Endometrial microvascular endothelial cells (primary cell): ENCODE results near the gene EPHB1. TPM values are rescaled to one million over a fixed set of nuclear protein-coding genes. Genes with fewer than 3 reads are reported as not detected.
"Not testable (repeated sequence)": the region's sequence is repeated elsewhere in the genome, so short reads cannot be mapped to it uniquely, and the experiment has no call there.

Experiments
- in situ Hi-C: cut with HindIII; loops from 2 replicates; pipeline ENCODE4 v1.10.0; 2017; ENCODE audit warnings: low sequenced_read_pairs, low pct_unique_long_range_greater_than_20kb; ENCODE audit errors: inconsistent ontology term
- total RNA-seq: library from RNA; depleted of rRNA; stranded (reverse); fragments of >200 nt; gene quantifications from one replicate; pipeline ENCODE4 v1.2.3, GENCODE V29; 2015; ENCODE audit errors: inconsistent ontology term

EPHB1 gene
- total RNA-seq, 1 donor from 2014 or later, result 0.37 TPM

DNA sequence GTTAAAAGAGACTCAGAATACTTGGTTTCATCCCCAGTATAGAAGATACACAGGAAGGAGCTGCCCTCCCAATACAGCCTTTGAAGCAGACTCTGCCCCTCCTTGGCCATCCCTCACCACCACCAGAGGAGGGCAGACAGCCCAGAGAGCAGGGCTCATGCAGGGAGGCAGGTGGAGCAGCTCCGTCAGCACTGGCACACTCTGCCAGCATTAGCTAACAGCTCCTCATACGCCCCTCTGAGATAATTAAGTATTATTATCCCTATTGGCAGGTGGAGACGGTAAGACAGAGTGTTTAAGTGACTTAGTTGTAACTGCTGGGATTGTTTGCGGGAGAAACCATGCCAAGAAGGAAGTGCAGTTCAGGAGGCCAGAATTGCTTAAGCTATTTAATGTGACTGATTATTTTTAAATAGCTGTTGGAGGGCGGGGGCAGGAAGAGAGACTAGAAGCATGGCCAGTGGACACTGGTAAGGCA lies 434.0 kb downstream of the EPHB1 start:
- in situ Hi-C loops, result no loop called here

DNA sequence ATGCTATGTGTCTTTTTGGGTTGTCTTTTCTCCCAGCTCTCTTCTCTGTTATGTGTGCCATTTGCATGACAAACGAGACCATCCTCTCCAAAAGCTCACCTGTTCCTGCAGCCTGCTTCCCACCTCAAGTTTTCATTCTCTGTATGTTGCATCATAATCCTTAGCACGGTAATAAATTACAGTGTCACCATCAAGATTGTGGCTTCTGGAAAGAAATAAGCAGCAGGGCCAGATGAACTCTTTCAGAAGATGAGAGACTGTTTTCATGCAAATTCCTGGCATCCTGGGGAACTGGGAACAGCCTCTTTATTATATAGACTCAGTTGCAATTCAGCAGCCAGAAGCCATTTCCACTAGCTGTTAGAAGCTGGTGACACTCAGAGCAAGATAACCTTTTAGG lies 436.7 kb downstream of the EPHB1 start:
- in situ Hi-C loops, result no loop called here

DNA sequence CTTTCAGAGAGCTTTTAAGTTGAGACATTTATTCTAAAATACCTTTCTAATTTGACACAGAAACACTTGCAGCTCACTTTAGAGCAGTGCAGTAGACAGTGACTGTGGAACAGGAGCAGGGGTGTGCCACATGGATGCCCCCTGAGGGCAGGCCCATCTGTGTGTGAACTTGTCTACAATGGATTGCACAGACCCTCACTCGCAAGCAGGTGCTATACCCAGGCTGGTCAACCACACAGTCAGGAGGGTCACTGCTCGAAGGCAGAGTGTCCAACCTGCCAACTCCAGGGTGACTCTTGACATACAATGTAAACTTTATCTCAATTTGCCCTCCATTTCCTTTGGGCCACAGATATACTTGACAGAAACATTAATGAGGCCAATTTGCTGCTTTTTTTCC lies 437.2 kb downstream of the EPHB1 start:
- in situ Hi-C loops, result no loop called here

DNA sequence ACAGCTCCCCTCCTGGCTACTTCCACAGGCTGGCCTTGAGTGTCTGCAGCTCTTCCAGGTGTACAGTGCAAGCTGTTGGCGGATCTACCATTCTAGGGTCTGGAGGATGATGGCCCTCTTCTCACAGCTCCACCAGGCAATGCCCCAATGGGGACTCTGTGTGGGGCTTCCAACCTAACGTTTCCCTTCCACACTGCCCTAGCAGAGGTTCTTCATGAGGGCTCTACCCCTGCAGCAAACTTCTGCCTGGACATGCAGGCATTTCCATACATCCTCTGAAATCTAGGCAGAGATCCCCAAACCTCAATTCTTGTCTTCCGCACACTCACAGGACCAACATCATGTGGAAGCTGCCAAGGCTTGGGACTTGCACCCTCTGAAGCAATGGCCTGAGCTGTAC lies 438.4 kb downstream of the EPHB1 start:
- in situ Hi-C loops, result not testable (repeated sequence)

DNA sequence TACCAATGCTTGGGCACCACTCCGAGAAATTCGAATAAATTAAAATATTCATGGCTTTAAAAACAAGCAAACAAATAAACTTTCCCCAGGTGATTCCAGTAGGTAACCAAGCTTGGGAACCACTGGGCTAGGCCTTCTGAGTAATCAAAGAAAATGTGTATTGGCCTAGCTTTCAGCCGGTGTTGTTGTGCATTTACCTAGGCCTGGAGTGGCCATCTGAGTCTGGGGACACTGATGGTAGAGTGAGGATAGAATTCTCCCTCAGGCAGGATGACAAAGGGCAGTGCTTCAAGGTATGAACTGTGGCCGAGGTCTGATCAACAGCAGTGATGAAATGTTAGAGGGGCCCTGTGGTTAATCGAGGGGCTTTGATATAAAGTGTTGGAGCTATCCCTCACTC lies 440.5 kb downstream of the EPHB1 start:
- in situ Hi-C loops, result no loop called here

DNA sequence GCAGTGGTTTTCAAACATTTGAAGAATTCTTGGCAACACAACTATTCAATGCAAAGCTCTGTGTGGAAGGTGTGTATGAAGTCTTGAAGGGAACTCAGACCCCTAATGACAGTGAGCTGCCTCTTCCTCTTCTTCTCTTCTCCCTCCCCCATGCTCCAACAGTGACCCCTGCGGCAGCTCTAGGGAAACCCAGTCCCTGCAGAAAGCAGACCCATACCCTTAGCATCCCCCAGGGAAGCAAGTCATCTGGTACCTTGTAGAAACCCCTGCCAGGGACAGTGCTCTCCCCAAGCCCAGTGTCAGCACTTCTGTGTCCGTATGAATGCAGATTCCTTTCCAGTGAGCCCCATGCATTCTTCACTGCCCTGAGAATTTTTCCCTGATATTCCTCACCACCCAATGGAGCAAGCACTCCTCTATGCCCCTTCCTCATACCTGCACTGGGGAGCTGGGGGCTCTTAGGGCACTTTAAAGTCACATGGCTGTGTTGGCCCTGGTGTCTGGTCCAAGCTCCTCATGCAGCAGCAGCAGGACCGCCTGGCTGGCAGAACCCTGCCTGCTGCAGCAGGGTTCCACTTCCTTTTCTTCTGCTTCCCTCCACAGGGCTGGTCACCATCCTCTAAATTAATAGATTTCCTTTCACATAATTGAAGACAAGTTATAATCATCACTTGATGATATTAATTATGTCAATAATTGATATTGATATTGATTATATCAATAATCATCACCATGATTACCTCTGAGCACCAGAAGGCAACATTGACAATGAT lies 442.5 kb downstream of the EPHB1 start:
- in situ Hi-C loops, result no loop called here

DNA sequence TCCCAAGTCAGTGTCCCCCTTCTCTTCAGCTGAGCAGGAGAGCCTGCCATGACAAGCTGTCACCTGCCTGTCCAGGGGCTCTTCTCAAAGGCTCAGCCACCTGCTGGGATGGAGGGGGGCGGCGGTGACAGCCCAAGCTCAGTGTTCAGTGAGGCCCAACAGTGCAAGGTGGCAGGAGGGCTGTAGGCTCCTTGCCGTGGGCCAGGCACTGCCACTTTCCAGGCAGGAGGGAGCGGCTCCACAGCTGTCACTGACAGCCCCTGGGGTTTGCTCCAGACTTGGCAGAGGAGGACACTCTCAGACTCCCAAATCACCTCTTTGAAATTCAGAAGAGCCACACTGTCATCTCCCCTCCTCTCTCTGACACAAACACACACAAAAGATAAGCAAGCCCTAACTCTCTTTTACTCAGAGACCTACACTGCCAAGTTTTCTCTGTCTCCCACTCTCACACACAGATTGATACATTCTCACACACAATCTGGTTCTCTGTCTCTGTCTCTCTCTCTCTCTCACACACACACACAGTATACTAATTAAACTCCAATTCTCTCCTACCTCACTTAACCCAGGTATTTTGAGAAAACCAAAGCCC lies 443.3 kb downstream of the EPHB1 start:
- in situ Hi-C loops, result no loop called here

DNA sequence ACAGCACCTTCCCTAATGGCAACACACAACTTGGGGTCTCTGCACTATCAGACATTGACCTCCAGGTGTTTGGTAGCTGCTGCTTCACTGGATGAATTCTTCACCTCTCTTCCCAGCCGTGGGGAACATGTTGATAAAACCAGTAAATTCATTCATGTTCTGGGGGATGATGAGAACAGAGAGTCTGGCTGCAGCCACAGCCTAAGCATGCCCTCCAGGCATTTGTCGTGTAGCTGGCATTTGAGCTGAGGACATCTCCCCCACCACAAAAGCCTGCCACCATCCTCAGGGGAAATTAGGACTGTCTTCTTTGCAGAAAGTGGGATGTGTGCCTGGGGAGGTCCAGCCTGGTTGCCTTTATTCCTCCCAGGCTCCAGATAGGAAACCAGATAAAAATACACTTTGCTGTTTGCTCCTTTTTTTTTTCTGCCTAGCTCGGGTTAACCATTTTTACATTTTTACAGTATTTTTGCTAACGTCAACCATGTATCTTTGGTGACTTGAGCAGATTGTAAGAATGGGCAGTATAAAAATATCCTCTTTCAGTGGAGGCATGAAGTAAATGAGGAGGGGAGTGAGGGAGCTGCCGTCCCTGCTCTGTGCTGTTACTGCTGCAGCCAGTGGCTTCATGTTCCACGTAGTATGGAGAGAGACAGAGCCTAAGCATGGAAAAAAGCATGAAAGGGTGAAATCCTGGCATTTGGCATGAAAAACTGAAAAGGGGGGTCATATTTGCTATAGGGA lies 444.0 kb downstream of the EPHB1 start:
- in situ Hi-C loops, result no loop called here

DNA sequence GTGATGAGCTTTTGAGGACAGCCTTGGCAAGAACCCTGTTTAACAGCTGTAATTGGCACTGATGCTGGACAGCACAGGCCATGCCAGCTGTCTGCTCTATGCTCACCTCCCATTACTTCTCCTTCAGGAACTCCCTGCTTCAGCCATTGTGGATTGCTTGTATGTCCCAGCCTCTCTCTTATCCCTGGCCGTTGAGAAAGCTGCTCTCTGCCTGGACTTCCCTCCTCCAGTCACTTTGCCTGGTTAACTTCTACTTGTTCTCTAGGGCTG lies 444.5 kb downstream of the EPHB1 start:
- in situ Hi-C loops, result no loop called here

DNA sequence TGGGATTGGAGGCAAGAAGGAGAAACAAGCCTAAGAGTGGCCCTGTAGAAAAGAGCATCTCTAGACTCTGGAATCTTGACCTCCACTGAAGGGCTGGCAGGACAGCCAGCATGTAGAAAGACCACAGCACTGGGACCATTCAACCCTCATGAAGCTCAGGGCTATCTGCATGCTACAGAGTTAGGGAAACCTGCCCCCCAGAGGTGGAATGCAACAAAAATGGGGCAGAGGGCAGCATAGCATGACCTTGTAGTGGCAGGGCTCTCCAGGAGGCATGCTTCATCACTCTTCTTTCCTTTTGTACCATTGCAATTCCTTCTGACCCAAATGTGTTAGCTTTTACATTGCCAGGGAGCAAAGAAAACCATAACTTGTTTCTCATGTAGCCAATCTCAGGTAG lies 445.4 kb downstream of the EPHB1 start:
- in situ Hi-C loops, result no loop called here

DNA sequence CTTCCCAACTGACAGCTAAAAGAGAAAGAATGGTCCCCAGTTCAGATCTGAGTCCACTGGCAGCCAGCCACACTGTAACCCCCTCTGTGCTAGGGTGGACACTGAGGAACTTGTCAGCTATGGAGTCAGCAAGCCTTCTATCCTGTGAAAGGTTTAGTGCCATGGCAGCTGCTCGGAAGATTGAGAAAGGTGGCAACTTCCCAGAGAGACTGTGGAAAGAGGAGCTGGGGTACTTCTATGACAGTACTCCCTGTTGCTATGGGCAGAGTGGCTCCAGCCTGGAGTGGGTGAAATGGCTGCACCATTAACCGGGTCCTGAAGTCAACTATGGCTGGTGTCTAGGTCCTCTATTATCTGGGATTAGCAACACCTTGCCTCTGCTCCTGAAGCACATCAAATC lies 447.2 kb downstream of the EPHB1 start:
- in situ Hi-C loops, result no loop called here

DNA sequence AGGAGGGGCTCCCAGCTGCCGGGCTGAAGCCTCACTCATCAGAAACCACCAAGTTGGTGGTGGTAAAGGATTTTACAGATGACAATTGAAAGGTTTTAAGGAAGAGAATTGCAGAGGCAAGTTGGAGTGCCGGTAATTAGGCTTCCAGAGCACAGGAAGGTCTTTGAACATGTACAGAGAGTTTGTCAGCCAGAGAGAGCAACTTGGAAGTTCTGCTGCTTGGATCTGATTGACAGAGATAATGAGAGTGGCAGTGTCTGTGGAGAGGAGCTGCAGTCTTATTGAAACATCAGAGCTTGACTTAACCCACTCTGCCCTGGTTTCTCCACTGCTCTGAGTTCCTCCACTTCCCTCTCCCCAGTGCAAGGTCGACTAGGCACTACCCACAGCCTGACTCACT lies 448.6 kb downstream of the EPHB1 start:
- in situ Hi-C loops, result no loop called here

DNA sequence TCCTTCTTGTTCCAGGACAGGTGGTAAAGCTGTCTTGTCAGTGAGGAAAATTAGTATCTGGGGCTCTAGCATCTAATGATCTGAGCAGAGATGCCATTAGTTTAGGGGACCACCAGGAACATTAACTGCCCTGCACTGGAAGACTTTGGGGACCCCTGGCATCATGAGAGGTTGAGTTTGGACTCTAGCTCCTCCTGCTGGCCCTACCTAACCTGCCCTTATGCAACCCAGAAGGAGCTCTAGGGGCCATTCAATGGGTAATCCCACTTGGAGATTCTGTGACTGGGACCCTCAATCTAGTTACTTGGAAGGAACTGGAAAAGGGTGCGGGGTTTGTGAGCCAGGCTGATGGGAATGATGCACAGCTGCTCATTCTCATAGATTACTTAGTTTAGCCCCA lies 451.0 kb downstream of the EPHB1 start:
- in situ Hi-C loops, result no loop called here

DNA sequence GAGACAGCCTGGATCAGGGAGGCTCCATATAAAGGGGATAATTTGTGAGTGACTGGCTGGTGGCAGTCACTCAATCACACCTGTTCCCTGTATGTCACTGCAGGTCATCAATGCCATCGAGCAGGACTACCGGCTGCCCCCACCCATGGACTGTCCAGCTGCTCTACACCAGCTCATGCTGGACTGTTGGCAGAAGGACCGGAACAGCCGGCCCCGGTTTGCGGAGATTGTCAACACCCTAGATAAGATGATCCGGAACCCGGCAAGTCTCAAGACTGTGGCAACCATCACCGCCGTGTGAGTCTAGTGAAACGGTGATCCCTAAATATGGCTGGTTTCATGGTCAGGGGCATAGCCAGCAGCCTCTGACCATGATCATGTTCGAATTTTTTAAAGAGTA lies 453.2 kb downstream of the EPHB1 start:
- in situ Hi-C loops, result no loop called here

DNA sequence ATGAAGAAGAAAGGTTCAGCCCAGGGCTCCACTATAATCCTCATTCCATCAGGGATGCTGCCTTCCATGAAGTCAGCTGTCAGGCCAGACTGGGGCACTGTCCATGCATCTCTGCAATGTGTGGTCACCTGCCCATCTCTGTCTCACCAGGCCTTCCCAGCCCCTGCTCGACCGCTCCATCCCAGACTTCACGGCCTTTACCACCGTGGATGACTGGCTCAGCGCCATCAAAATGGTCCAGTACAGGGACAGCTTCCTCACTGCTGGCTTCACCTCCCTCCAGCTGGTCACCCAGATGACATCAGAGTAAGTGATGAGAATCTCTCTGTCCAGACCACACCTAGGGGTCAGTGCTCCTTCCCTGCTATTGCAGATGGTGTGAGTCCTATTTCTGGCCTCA lies 454.1 kb downstream of the EPHB1 start:
- in situ Hi-C loops, result no loop called here

DNA sequence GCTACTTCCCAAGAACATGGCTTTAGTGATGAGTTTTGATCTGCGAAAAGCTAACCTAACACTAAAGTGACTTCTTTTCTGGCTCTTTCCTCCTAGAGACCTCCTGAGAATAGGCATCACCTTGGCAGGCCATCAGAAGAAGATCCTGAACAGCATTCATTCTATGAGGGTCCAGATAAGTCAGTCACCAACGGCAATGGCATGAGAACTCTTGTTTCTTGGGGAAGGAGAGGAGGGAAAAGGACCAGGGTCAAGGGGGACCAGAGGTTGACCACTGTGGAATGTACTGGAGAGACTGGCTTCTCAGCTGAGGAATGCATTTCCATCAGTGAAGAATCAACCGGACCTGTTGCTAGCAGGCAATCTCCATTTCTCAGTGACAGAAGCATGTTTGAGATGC lies 463.9 kb downstream of the EPHB1 start:
- in situ Hi-C loops, result no loop called here

DNA sequence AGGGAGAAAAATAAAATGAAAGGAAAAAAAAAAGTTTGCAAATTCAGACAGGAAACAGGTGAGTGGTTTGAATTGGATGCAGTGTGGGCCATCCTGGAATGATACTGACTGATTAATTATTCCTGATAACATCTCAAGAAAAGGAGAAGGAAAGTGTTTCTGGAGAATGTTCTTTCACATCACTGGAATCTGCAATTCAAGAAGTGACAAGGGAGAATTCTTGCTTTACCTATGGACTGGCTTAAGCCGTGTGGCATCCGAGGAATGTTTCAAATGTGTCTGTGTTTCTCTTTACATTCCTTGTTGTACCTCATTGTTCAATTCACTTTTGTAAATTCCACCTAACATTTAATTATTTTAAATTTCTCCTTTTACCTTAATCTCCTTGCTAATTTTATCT lies 465.0 kb downstream of the EPHB1 start:
- in situ Hi-C loops, result no loop called here

DNA sequence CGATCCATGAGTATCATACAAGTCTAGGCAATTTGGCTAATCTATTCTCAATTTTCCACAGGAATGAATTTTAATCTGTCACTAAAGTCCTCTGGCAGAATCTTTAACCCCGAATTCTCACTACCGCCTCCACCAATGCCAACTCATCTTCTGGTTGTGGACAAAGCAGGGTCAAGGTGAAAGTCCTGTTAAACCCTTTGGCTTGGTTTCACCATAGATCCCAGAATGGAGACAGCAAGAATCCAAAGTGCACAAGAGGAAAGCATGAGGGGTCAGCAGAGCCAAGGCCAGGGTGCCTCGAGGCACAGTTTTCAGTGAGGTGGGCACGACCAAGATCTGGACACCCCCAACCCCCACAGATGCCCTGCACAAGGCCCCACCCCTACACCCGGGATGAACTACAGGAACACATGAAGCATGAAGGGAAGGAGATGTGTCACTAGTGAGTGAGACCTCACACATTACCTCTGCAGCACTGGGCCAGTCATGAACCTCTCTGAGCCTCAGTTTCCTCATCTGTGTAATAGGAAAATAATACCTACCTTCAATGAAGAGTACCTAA lies 466.2 kb downstream of the EPHB1 start:
- in situ Hi-C loops, result no loop called here

DNA sequence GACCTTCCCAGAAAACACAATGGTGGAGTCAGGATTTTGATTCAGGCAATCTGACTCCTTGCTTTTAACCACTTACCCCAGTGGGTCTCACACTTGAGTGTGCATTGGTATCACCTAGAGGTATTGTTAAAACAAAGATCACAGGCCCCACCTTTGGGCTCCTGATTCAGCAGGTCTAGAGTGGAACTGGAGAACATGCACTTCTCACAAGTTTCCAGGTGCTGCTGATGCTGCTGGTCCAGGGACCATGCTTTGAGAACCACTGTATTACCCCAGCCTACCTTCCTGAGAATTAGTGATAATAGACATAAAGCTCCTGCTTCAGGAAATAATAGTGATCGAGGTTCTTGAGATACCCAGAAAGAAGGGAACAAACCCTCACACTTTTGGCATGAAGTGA lies 466.9 kb downstream of the EPHB1 start:
- in situ Hi-C loops, result no loop called here

DNA sequence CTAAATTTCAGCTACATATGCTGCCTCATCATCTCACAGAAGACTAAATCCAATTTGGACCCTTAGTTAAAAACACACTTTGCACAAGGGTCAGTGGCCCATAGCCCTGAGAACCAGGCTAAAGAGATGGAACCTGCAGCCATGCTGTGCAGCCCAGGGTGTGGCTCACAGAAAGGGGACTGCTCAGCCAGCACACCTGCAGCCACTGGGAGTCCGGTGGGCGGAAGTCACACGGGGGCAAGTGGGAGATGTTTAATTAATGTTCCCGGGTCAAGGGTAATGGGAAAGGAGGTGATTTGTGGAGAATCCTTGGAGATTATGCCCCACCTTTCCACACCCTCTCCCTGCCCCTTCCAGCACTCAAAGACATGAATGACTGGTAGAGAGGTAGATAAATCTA lies 467.4 kb downstream of the EPHB1 start:
- in situ Hi-C loops, result no loop called here
